HG02870 (cell line): Measurements from ENCODE around the gene PARS2.

Experiments
- ATAC-seq: cut with Tn5 transposase; IDR thresholded peaks from one replicate; pipeline ENCODE4 v1.9.1; 2021; ENCODE audit warnings: mild to moderate bottlenecking, moderate library complexity; ENCODE audit not compliant: unreplicated experiment

The PARS2 gene

DNA sequence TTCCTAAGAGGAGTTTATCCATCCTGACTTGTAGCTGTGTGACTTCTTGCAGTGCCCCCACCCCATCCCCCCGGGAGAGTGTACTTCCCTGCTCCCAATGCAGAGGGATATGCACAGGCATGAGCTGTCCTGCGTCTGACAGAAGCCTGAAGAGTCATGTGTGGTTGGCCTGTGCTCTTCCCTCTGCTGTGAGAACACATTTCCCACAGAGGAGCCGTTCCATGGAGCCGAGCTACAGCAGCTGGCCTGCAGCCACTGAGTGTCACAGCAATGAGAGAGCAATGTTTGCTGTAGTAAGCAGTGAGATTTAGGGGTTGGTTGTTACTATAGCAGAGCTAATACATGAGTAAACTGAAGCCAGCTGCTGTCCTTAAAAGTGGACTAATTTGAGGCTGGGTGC lies 22.0 kb downstream of the PARS2 start:
- no peak for ATAC-seq

DNA sequence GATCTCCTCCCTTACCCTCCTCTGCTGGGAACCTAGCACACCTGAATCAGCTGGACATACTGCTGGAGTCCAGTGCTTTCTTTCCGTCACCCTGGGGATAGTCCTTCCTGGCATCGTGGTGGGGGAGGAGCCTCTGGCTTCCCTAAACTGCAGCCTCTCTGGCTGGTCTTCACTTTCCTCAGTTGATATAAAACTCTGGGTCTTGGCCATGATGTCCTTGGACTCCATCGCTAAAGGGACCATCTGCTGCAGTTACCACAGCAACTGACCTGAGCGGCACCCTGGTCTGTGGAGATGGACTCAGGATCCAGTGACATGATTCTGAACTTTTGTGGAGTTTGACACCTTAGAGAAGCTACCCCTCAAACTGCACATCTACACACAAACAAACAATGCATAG lies 22.8 kb downstream of the PARS2 start:
- no peak for ATAC-seq

DNA sequence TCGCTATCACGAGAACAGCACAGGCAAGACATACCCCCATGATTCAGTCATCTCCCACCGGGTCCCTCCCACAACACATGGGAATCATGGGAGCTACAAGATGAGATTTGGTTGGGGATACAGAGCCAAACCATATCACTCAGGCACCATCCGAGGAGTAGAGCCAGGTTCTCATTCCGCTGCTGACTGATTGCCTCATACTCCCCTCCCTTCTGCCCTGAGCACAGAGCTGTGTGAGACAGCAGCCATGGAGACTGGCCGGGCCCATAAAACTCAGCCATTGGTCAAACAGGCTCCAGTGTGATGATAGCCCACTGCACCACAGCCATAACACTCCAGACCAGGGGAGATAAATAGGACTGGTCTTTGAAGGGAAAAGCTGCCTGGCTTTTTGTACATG lies 26.1 kb downstream of the PARS2 start:
- ATAC-seq: no peak

DNA sequence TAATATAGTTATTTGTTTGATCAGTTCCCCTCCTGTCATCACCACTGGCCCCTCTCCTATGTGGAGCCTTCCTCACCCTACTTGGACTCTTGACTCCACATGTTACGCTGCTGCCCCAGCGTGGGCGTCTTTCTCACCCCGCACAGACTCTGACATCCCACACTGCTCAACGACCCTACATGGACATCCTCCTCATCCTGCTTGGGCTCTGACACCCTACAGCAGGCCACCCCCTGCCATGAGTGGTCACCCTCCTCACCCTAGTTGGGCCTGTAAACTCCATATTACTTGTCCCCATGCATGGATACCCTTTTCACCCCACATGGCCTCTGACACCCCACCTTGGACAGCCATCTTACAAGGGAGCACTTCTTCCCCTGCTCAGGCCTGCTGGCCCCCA lies 27.6 kb downstream of the PARS2 start:
- no peak for ATAC-seq

DNA sequence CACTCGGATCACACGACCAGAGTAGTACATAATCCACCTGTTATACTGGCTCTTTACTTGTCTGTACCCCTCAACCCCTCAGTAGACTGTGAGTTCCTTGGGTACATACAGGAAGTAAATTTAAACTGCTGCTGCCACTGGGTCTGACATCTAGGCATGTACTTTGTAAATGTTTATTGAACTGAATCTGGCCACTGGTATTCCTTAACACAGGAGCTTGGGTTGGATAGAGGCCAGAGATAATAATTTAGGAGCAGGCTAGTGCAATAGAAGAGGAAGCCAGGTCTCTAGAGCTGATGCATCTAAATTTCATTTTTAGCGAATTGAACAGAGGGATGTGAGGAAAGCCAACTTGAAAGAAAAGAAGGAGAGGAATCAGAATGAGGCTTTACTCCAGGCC lies 36.3 kb downstream of the PARS2 start:
- no peak for ATAC-seq

DNA sequence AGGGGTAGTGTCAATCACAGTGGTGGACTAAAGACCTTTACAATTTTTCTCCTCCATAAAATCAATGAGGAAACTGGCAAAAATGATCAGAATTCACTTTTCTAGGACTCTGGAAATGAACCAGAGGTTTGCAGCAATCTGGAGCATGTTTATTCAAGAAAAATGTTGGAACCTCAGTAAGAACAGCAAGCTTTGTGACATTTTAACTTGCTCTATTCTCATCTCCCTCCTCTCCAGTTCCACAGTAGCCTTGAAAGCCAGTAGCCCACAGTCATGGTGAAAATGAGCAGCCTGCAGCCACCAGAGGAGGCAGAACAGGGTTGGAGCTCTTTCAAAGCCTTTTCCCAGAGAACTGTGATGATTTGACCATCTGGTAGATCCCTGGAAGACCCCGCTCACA lies 39.6 kb downstream of the PARS2 start:
- ATAC-seq: no peak

DNA sequence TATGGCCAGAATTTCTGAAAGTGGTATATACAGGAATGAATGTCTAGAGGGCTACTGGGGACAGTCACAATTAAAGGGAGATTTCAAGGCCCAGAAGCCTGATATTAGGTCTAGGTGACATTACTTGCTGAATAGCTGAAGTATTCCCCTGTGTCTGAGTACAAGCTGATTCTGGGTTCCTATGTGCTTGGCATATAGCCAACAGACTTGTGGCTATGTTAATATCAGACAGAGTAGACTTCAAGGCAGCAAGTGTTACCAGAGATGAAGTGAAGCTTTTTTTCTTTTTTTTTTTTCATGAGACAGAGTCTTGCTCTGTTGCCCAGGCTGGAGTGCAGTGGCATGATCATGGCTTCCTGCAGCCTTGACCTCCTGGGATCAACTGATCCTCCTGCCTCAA lies 40.3 kb downstream of the PARS2 start:
- ATAC-seq: no peak

DNA sequence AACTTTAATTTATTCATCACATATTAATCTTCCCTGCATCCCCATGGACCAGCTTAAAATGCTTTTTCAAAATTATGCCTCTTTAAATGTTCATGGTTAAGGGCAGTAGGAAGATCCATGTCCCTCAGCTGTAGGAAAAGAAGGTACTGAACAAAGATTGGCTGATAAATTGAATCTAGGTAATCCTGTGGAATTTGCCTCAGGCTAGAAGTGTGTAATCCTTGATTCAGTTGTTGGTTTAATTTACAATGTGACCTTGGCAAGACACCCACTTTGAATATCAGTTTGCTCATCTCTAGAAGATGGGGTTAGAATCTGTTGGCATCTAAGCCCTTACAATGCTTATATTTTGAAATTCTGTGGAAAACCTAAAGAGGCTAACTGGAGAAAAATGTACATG lies 42.6 kb downstream of the PARS2 start:
- no peak for ATAC-seq

DNA sequence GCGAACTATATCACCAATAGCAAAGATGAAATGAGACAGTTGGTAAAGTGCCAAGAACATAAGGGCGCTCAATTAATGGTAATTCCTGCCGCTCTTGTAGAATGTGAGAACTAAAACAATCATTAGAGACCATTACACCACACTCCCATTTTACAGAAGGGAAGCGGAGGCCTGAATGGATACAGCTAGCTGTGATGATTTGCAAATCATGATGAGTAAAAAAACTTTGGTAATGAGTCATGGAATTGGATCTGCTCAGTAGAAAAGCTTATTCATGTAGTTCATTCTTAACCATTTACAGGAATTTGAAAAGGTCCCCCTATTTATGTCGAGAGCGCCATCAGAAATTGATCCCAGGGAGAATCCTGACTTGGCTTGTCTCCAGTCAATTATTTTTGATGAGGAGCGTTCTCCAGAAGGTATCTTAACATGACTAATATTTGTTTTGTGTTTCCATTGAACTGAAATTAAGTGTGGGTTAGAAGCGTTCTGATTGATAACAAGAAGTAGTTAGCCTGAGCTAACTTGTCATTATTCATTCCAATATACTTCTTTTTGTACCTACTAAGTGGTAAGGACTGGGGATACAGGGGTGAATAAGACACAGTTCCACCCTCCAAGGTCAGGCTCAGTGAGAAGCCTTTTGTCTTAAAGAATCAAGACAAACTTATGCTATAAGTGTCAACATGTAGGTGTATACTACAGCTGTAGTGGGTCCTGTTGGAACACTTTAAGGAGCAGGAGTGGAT lies 47.9 kb downstream of the PARS2 start:
- ATAC-seq: peak; percentile 3

DNA sequence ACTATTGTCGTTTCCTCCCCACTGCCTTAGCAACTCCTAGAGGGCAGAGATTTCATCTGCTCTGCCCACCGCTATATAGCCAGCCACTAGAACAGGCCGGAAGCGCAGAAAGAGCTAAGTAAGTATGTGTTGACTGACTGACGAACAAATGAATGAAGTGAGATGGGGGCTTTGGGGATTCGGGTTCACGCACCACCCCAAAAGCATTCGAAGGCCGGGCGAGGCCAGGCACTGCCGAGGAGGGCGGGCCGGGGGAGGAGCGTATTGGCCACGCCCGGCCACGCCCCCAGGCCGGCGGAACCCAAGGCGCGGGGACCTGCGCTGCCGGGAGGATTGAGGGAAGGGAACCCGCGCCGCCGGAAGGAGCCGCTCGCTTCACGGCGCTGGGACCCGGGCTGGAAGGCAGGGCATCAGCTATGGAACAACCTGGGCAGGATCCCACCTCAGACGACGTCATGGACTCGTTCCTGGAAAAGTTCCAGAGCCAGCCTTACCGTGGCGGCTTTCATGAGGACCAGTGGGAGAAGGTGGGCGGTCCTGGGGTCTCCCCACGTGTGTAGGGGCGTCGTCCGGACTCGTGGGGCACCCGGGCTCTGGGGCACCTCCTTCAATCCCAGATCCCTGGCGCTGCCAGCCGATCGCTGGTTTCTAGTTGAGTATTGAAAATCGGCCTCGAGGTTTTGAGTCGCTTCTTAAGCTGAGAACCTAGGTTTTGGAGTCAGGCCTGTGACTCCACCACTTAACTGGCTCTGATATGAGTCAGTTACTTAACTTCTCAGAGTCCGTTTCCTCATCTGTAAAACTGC lies 48.6 kb downstream of the PARS2 start, which contains the start of gene TTC4:
Gene TTC4 (plus strand): TSS at position 369 of the 806 bp plus-strand sequence. CDS start 48 bp downstream, at position 417.
- ATAC-seq: peak; percentile 90

DNA sequence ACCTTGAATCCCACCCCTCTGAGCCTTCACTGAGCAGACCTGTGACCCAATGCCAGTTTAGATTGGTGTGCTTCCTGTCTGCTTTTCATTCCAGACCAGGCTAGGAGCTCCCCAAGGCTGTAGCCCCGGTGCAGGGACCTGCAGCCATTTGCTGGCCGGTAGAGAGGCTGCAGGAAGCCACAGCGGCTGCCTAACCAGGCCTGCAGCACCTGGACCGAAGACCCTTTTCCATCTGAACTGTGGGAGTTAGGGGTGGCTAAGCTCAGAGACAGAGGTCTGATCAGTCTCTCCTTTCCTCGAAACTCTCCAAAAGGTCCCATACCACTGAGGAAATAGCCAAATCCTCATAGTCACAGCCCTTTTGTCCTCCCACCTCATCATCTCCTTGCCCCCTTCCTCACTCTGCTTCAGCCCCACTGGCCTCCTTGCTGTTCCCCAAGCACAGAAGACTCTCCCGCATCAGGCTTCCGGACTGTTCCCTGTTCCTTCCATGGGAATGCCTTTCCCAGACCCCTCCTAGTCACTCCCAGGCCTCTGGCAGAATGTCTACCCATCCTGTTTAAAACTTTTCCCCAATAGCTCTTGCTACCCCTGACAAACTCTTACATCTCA lies 49.3 kb downstream of the PARS2 start:
- no peak for ATAC-seq

DNA sequence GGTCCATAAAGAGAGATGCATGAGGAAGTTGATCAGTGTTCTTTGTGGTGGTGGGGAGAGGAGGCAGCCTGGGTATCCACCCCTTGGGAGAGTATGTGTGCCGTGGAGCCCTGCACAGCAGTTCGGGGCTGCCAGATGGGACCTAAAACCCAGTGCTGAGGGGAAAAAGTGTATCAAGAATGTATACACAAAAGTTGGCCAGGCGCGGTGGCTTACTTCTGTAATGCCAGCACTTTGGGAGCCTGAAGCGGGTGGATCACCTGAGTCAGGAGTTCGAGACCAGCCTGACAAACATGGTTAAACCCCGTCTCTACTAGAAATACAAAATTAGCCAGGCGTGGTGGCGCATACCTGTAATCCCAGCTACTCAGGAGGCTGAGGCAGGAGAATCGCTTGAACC lies 52.8 kb downstream of the PARS2 start:
- no peak for ATAC-seq

DNA sequence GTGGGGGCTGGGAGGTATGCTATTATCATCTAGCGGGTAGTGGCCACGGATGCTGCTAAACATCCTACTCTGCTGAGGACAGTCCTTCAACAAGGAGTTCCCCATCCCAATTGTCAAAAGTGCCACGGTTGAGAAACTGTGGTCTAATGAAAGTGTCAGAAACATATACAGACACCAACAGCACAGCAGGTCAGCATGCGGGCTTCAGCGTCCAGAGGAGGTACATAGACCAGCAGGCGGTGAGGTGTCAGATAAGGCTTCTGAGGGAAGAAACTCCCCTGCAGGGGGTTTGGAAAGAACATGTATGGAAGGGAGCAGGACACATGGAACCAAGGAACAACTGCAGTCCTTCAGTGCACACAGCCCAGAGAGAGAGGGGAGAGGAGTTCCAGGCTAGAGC lies 53.5 kb downstream of the PARS2 start:
- no peak for ATAC-seq

DNA sequence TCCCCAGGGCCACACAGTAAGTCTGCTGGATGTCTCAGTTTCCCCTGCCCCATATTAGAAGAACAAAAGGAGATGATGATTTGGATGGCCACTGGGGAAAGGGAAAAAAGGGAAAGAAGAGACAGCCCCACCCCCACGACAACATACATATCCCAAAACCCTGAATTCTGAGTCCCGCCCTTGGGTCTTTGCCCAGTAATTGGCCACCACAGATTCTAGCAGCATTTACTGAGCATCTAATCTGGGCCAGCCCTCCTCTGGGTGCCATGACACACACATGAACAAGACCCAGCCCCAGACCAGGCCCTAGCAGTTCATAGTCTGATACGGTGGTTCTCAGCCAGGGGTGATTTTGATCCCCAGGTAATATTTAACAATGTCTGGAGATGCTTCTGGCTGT lies 53.9 kb downstream of the PARS2 start:
- no peak for ATAC-seq

DNA sequence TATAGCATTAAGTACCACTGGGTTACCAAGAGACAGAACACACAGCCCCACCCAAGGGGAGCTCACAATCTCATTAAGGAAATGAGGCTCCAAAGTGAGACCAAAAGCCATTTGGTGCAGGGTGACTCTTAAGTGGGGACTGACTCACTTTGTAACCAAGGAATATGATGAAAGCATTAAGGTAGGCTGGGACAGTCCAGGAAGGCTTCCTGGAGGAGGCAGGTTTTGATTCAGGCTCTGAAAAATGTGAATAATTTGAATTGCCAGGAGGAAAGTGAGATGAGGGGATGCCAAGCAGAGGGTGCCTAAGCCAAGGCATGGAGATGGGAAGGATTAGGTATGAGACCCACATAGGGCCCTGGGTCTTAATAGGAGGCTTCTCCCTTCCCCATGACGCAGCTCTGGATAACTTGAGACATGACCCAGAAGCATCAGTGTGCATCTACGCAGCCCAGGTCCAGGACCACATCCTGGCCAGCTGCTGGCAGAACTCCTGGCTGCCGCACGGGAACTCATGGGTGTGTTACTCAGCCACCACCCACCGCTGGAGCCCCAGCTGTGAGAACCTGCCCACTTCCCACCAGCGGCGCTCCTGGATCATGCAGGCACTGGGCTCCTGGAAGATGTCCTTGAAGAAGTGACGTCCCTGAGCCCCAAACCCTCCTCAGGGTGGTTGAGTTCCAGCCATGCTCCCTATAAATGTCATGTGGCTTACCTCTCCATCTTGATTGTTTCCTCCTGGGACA lies 54.6 kb downstream of the PARS2 start:
- ATAC-seq: no peak

DNA sequence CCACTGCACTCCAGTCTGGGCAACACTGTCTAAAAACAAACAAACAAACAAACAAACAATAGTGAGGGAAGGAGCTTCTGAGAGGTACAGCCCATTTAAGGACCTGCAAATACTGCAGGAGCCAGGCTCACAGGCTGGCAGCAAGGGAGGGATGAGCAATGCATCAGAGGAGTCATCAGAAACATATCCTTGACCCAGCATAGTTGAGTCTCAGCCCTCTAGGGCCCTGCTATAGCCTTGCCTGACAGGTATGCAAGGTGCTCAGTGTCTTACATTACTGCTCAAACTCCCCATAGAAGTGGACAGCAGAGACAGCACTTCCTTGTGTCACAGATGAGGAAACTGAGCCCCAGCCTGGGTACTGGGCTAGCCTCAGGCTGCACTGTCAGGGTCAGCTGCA lies 55.9 kb downstream of the PARS2 start:
- ATAC-seq: no peak
